ENCODE measurements around the gene MPHOSPH9. TPM values are rescaled to one million over a fixed set of nuclear protein-coding genes. Genes with fewer than 3 reads are reported as not detected.

MPHOSPH9 gene
- total and polyA plus RNA-seq, 2 of the 13 experiments (the other 11 are each of a cell fraction or from before 2014, with no cell fraction given) = 20.3 to 63.4 TPM

DNA sequence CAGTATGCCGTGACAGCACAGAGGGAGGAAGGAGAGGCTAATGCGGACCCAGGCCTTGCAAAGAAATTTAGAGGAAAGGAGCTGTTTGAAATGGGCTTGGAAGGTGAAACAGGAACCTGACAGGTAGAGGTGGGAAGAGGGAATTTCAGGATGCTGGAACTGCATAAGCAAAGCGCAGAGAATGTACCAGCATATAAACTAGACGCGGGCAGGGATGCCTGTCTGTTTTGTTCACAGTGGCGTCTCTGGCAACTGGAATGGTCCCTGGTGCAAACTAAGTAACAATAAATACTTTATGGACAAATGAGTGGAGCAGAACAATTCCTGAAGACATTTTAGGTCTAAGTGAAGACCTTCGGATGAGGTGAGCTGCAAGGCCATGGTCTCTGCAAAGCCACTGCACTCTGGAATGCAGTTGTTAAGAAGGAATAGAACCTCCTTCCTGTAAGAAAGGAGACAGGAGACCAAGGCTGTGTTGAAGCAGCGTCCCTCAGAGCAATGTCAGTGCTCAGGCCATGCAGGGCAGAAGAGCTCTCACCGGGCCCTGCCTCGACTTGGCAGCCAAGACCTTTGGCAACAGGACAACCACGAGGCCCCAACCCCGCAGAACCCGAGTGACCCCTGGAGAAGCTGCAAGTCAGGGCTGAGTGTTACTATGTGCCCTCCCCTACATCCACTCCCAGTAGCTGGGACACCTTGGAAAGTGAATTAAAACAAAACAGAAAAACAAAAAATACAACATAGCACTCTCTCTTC is 124.8 kb downstream of the MPHOSPH9 start:
- ATAC-seq = no peak
- Histone ChIP-seq H3K9ac (ENCODE audit: insufficient read depth, low read depth, low read length) (no peak overlapping the region), H3K4me3 (replicated peaks in 1 of 3; ENCODE audit: insufficient read depth in 1 of 3, low read depth in 2 of 3, low read length in 3 of 3) (no peak overlapping the region), H3K36me3 (replicated peaks in 1 of 2; ENCODE audit: control insufficient read depth in 1 of 2, insufficient read depth in 2 of 2, low read length in 2 of 2) (peaks cover 6 to 22% of the 10 kb centered on the region in 2 experiments), H3K27me3 (ENCODE audit: control insufficient read depth in 1 of 2, insufficient read depth in 2 of 2, low read length in 2 of 2) (no peaks in the 10 kb centered on the region), H3K9me3 (ENCODE audit: low read length) (no peaks in the 10 kb centered on the region), H4K20me1 (ENCODE audit: insufficient read depth, low read length) (no peaks in the 10 kb centered on the region), H3K27ac (ENCODE audit: extremely low read length, insufficient read depth, low read length) (no peak overlapping the region), H3K79me2 (ENCODE audit: insufficient read depth, low read length) (no peaks in the 10 kb centered on the region), H3K4me2 (ENCODE audit: low read depth, low read length) (no peak overlapping the region), H2AFZ (ENCODE audit: low read length) (no peak overlapping the region), H3K4me1 (ENCODE audit: insufficient read depth, low read length) (peaks cover 45% of the 10 kb centered on the region)
- no peak for FAIRE-seq
- in situ Hi-C loops (cut with HindIII; ENCODE audit: extremely low pct_ligation_motif_present, low pct_unique_long_range_greater_than_20kb) = no loop called here
- CTCF ChIA-PET (ENCODE audit: low intra/inter-chr PET ratio, low total read pairs) = no interaction called here
- 99% methylated on average over 12 of the region's 13 CpGs for WGBS (ENCODE audit: low lambda C conversion rate)
- no TSS peak for BruUV-seq (replicated peaks)
- POLR2A ChIA-PET = no interaction called here
- DNase-seq (ENCODE audit: low spot score) = no peak
- intact Hi-C loops (cut with micrococcal nuclease; ENCODE audit: unreplicated experiment) = no loop called here
- TF ChIP-seq MAZ (IDR thresholded peaks at IDR 0.05; ENCODE audit: borderline replicate concordance, low read depth, low read length) = no peak
- TF ChIP-seq MAZ (CRISPR knock-in tag; IDR thresholded peaks at IDR 0.05; ENCODE audit: low read depth) = no peak
- no peak for TF ChIP-seq ZNF367 (CRISPR knock-in tag; IDR thresholded peaks at IDR 0.05; ENCODE audit: borderline replicate concordance)
- TF ChIP-seq, protein P1, sequence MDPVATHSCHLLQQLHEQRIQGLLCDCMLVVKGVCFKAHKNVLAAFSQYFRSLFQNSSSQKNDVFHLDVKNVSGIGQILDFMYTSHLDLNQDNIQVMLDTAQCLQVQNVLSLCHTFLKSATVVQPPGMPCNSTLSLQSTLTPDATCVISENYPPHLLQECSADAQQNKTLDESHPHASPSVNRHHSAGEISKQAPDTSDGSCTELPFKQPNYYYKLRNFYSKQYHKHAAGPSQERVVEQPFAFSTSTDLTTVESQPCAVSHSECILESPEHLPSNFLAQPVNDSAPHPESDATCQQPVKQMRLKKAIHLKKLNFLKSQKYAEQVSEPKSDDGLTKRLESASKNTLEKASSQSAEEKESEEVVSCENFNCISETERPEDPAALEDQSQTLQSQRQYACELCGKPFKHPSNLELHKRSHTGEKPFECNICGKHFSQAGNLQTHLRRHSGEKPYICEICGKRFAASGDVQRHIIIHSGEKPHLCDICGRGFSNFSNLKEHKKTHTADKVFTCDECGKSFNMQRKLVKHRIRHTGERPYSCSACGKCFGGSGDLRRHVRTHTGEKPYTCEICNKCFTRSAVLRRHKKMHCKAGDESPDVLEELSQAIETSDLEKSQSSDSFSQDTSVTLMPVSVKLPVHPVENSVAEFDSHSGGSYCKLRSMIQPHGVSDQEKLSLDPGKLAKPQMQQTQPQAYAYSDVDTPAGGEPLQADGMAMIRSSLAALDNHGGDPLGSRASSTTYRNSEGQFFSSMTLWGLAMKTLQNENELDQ (CRISPR knock-in tag; IDR thresholded peaks at IDR 0.05; ENCODE audit: borderline replicate concordance) = no peak
- TF ChIP-seq LCORL (IDR thresholded peaks at IDR 0.05) = no peak
- no peak for TF ChIP-seq LCORL (CRISPR knock-in tag; IDR thresholded peaks at IDR 0.05)
- TF ChIP-seq ZNF431 (CRISPR knock-in tag; IDR thresholded peaks at IDR 0.05; ENCODE audit: borderline replicate concordance, low read depth) = no peak
- TF ChIP-seq TAF15 (IDR thresholded peaks at IDR 0.05; ENCODE audit: low read depth, low read length, poor library complexity, severe bottlenecking) = no peak
- TF ChIP-seq ZSCAN30 (CRISPR knock-in tag; IDR thresholded peaks at IDR 0.05) = no peak
- TF ChIP-seq ZNF776 (CRISPR knock-in tag; IDR thresholded peaks at IDR 0.05) = no peak
- no peak for TF ChIP-seq NFKBIZ (CRISPR knock-in tag; IDR thresholded peaks at IDR 0.05)
- TF ChIP-seq ZNF713 (CRISPR knock-in tag; IDR thresholded peaks at IDR 0.05) = no peak
- TF ChIP-seq, protein P2, sequence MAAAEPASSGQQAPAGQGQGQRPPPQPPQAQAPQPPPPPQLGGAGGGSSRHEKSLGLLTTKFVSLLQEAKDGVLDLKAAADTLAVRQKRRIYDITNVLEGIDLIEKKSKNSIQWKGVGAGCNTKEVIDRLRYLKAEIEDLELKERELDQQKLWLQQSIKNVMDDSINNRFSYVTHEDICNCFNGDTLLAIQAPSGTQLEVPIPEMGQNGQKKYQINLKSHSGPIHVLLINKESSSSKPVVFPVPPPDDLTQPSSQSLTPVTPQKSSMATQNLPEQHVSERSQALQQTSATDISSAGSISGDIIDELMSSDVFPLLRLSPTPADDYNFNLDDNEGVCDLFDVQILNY (CRISPR knock-in tag; conservative IDR thresholded peaks at IDR 0.05) = no peak
- no peak for TF ChIP-seq HIVEP1 (CRISPR knock-in tag; IDR thresholded peaks at IDR 0.05)
- TF ChIP-seq, protein P3, sequence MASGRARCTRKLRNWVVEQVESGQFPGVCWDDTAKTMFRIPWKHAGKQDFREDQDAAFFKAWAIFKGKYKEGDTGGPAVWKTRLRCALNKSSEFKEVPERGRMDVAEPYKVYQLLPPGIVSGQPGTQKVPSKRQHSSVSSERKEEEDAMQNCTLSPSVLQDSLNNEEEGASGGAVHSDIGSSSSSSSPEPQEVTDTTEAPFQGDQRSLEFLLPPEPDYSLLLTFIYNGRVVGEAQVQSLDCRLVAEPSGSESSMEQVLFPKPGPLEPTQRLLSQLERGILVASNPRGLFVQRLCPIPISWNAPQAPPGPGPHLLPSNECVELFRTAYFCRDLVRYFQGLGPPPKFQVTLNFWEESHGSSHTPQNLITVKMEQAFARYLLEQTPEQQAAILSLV (CRISPR knock-in tag; IDR thresholded peaks at IDR 0.05; ENCODE audit: borderline replicate concordance) = no peak
- TF ChIP-seq, protein P4, sequence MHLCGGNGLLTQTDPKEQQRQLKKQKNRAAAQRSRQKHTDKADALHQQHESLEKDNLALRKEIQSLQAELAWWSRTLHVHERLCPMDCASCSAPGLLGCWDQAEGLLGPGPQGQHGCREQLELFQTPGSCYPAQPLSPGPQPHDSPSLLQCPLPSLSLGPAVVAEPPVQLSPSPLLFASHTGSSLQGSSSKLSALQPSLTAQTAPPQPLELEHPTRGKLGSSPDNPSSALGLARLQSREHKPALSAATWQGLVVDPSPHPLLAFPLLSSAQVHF (CRISPR knock-in tag; IDR thresholded peaks at IDR 0.05) = no peak
